Mesenchymal stem cell (in vitro differentiated cells and primary cell): ENCODE data around the gene MAP3K8.
"Not testable (repeated sequence)": the region's sequence is repeated elsewhere in the genome, so short reads cannot be mapped to it uniquely, and the experiment has no call there.

Source experiments
- DNase-seq: peaks from one replicate; pipeline ENCODE4 v3.0.0-alpha.2; 2013
- H2AFZ ChIP-seq: one replicate; pipeline ENCODE4 v1.6.1; 2013; ENCODE audit warnings: low read depth, mild to moderate bottlenecking, control low read depth, inconsistent platforms, low read length, moderate library complexity
- H2AK5ac ChIP-seq: 2 replicates; pipeline ENCODE4 v1.6.1; 2013; ENCODE audit warnings: low read length, moderate library complexity, mild to moderate bottlenecking, inconsistent platforms; ENCODE audit not compliant: severe bottlenecking
- H2BK120ac ChIP-seq: one replicate; pipeline ENCODE4 v1.6.1; 2013; ENCODE audit warnings: low read depth, mild to moderate bottlenecking, inconsistent platforms, low read length, moderate library complexity
- H2BK12ac ChIP-seq, 2 experiments: one replicate each; pipeline ENCODE4 v1.6.1; 2013; ENCODE audit warnings: inconsistent platforms in 2 of 2, low read length in 2 of 2, mild to moderate bottlenecking in 2 of 2, moderate library complexity in 2 of 2, control low read depth in 1 of 2
- H2BK15ac ChIP-seq: one replicate; pipeline ENCODE4 v1.6.1; 2013; ENCODE audit warnings: mild to moderate bottlenecking, low read depth, inconsistent platforms; ENCODE audit not compliant: poor library complexity, severe bottlenecking
- H2BK5ac ChIP-seq: 2 replicates; pipeline ENCODE4 v1.6.1; 2013; ENCODE audit warnings: low read depth, mild to moderate bottlenecking, low read length, control low read depth, inconsistent platforms; ENCODE audit not compliant: poor library complexity, severe bottlenecking
- H3K14ac ChIP-seq, 2 experiments: one replicate each; pipeline ENCODE4 v1.6.1; 2013; ENCODE audit warnings: inconsistent platforms in 2 of 2, low read length in 2 of 2, control low read depth in 1 of 2, mild to moderate bottlenecking in 1 of 2, moderate library complexity in 1 of 2
- H3K18ac ChIP-seq, 2 experiments: one replicate each; pipeline ENCODE4 v1.6.1; 2013; ENCODE audit warnings: inconsistent platforms in 2 of 2, low read length in 2 of 2, control low read depth in 1 of 2, low read depth in 1 of 2, mild to moderate bottlenecking in 1 of 2
- H3K23ac ChIP-seq, 2 experiments: one replicate each; pipeline ENCODE4 v1.6.1; 2013; ENCODE audit warnings: inconsistent platforms in 2 of 2, low read length in 2 of 2, mild to moderate bottlenecking in 2 of 2, moderate library complexity in 2 of 2, control low read depth in 1 of 2
- H3K27ac ChIP-seq: 2 replicates; pipeline ENCODE4 v1.5.1; 2013; ENCODE audit warnings: mild to moderate bottlenecking, moderate library complexity, low read length, control low read depth, inconsistent platforms; ENCODE audit not compliant: poor library complexity, severe bottlenecking
- H3K27me3 ChIP-seq, 2 experiments: 2 replicates each; pipeline versions ENCODE4 v1.6.1 to v1.7.0; 2013; ENCODE audit warnings: low read length in 2 of 2, mild to moderate bottlenecking in 2 of 2, moderate library complexity in 2 of 2, control low read depth in 1 of 2, inconsistent platforms in 1 of 2; ENCODE audit not compliant: control insufficient read depth in 1 of 2, insufficient read depth in 1 of 2
- H3K36me3 ChIP-seq, 2 experiments: 2 replicates each; pipeline versions ENCODE4 v1.6.1 to v1.7.0; 2013; ENCODE audit warnings: low read length in 2 of 2, control low read depth in 1 of 2, inconsistent platforms in 1 of 2, low read depth in 1 of 2, mild to moderate bottlenecking in 1 of 2; ENCODE audit not compliant: insufficient read depth in 2 of 2, control insufficient read depth in 1 of 2
- H3K4ac ChIP-seq, 2 experiments: one replicate each; pipeline ENCODE4 v1.6.1; 2013; ENCODE audit warnings: inconsistent platforms in 2 of 2, low read length in 2 of 2, mild to moderate bottlenecking in 2 of 2, moderate library complexity in 2 of 2, control low read depth in 1 of 2, low read depth in 1 of 2
- H3K4me1 ChIP-seq: 2 replicates; pipeline ENCODE4 v1.6.1; 2013; ENCODE audit warnings: low read depth, low read length, control low read depth; ENCODE audit not compliant: control insufficient read depth, insufficient read depth
- H3K4me2 ChIP-seq: 2 replicates; pipeline ENCODE4 v1.6.1; 2013; ENCODE audit warnings: low read length, mild to moderate bottlenecking, inconsistent platforms; ENCODE audit not compliant: poor library complexity, severe bottlenecking
- H3K4me3 ChIP-seq, 2 experiments: 2 replicates each; pipeline versions ENCODE4 v1.5.1 to v1.7.0; 2013; ENCODE audit warnings: low read length in 2 of 2, mild to moderate bottlenecking in 2 of 2, control low read depth in 1 of 2, low read depth in 1 of 2; ENCODE audit not compliant: insufficient read depth in 1 of 2
- H3K79me1 ChIP-seq: replicated peaks from 2 replicates; pipeline ENCODE4 v1.6.1; 2013; ENCODE audit warnings: mild to moderate bottlenecking, control low read depth, low read length, inconsistent platforms; ENCODE audit not compliant: poor library complexity, severe bottlenecking
- H3K9ac ChIP-seq: 2 replicates; pipeline ENCODE4 v1.7.0; 2013; ENCODE audit warnings: mild to moderate bottlenecking, low read length, moderate library complexity
- H3K9me3 ChIP-seq: 2 replicates; pipeline ENCODE4 v1.7.0; 2013; ENCODE audit warnings: mild to moderate bottlenecking, low read length; ENCODE audit not compliant: control insufficient read depth
- H4K8ac ChIP-seq: one replicate; pipeline ENCODE4 v1.6.1; 2013; ENCODE audit warnings: inconsistent platforms, mild to moderate bottlenecking, low read length, moderate library complexity
- H4K91ac ChIP-seq: one replicate; pipeline ENCODE4 v1.6.1; 2013; ENCODE audit warnings: mild to moderate bottlenecking, low read length, inconsistent platforms
- WGBS: methylation state at CpG from one replicate; pipeline ENCODE4 v1.1.7; 2013; ENCODE audit warnings: mixed read lengths; 5-methylcytosine and 5-hydroxymethylcytosine counted together

Gene MAP3K8

GRCh38 chr10:30435499-30436167, 1.6 kb downstream of the MAP3K8 start:
- not testable (repeated sequence) for H2AK5ac ChIP-seq, H4K8ac ChIP-seq, H2AFZ ChIP-seq, H3K23ac ChIP-seq, H2BK5ac ChIP-seq, H3K18ac ChIP-seq, H3K9me3 ChIP-seq, H3K27me3 ChIP-seq, H3K4ac ChIP-seq, H2BK12ac ChIP-seq, H2BK15ac ChIP-seq, H3K79me1 ChIP-seq, H4K91ac ChIP-seq, H3K27ac ChIP-seq, H2BK120ac ChIP-seq
- H3K36me3 ChIP-seq = peaks cover 0 to 30% of the 10 kb centered on the region in 2 experiments
- DNase-seq = peak; percentile 33
- H3K4me2 ChIP-seq = peak overlapping the region; percentile 96
- H3K9ac ChIP-seq = peak overlapping the region; percentile 94
- H3K14ac ChIP-seq = peak overlapping the region in 1 of 2 experiments; percentile 40
- H3K4me1 ChIP-seq = peaks cover 11% of the 10 kb centered on the region
- 59% methylated on average over 14 of the region's 15 CpGs for WGBS
- H3K4me3 ChIP-seq = peak overlapping the region; percentile 57 to 83

- WGBS = 10% methylated on average over 2 of the region's 7 CpGs
- Histone ChIP-seq H2BK5ac (no peak overlapping the region), H3K4me3 (peak overlapping the region in 1 of 2 experiments; percentile 83), H3K14ac (no peak overlapping the region), H3K23ac (no peak overlapping the region), H3K18ac (no peak overlapping the region), H3K9me3 (no peaks in the 10 kb centered on the region), H2BK12ac (no peak overlapping the region), H2BK120ac (no peak overlapping the region), H3K27me3 (no peaks in the 10 kb centered on the region), H3K79me1 (peaks cover 6% of the 10 kb centered on the region), H2BK15ac (no peak overlapping the region), H4K91ac (no peak overlapping the region), H3K36me3 (peaks cover 0 to 33% of the 10 kb centered on the region in 2 experiments), H3K4ac (no peak overlapping the region), H3K4me1 (peaks cover 11% of the 10 kb centered on the region), H2AK5ac (no peak overlapping the region), H2AFZ (no peak overlapping the region), H3K4me2 (no peak overlapping the region), H3K9ac (peak overlapping the region; percentile 94), H4K8ac (no peak overlapping the region), H3K27ac (no peak overlapping the region)
- peak; percentile 96 for DNase-seq
These were observed 2.2 kb downstream of the MAP3K8 start for GRCh38 chr10:30436191-30436611.

DNA sequence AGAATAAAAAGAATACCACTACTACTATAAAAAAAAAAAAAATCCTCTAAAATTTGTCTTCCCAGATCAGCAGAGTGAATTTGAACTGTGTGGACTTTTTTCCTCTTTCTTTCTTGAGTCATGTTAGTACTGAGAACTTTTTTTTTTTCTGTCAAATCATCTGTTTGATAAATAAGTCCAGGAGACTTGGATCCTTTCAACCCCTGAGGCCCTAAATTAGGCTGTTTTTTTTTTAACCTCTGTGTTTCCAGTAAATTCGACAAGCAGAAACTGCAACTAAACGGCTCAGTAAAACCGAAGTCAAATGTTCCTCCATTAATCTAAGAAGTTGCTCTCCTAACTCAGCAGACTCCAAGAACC, 2.7 kb downstream of the MAP3K8 start:
- Histone ChIP-seq H3K36me3 (peaks cover 0 to 36% of the 10 kb centered on the region in 2 experiments), H3K14ac (no peak overlapping the region), H2AK5ac (no peak overlapping the region), H4K91ac (no peak overlapping the region), H3K18ac (no peak overlapping the region), H2BK12ac (no peak overlapping the region), H3K27ac (peak overlapping the region; percentile 6), H2BK5ac (no peak overlapping the region), H3K9me3 (no peaks in the 10 kb centered on the region), H2AFZ (no peak overlapping the region), H3K23ac (no peak overlapping the region), H3K79me1 (peaks cover 6% of the 10 kb centered on the region), H3K4me2 (peak overlapping the region; percentile 51), H4K8ac (no peak overlapping the region), H3K9ac (peak overlapping the region; percentile 94), H3K4ac (no peak overlapping the region), H3K4me1 (peaks cover 11% of the 10 kb centered on the region), H3K4me3 (peak overlapping the region in 1 of 2 experiments; percentile 83), H2BK15ac (no peak overlapping the region), H3K27me3 (no peaks in the 10 kb centered on the region), H2BK120ac (no peak overlapping the region)
- DNase-seq = no peak
- 22% methylated on average over 3 of the region's 3 CpGs for WGBS

- peak; percentile 77 for DNase-seq
- Histone ChIP-seq H2BK5ac (no peak overlapping the region), H3K9ac (peak overlapping the region; percentile 94), H3K14ac (no peak overlapping the region), H3K18ac (no peak overlapping the region), H2BK120ac (no peak overlapping the region), H4K91ac (no peak overlapping the region), H3K4me2 (peak overlapping the region; percentile 51), H3K4me1 (peaks cover 12% of the 10 kb centered on the region), H3K27me3 (no peaks in the 10 kb centered on the region), H2BK12ac (no peak overlapping the region), H2AK5ac (no peak overlapping the region), H2AFZ (no peak overlapping the region), H3K36me3 (peaks cover 3 to 42% of the 10 kb centered on the region in 2 experiments), H3K4me3 (peak overlapping the region in 1 of 2 experiments; percentile 83), H2BK15ac (no peak overlapping the region), H4K8ac (no peak overlapping the region), H3K4ac (peak overlapping the region in 1 of 2 experiments; percentile 7), H3K23ac (no peak overlapping the region), H3K9me3 (no peaks in the 10 kb centered on the region), H3K27ac (peak overlapping the region; percentile 6), H3K79me1 (peaks cover 6% of the 10 kb centered on the region)
- 33% methylated on average over 13 of the region's 13 CpGs for WGBS
These were observed 3.3 kb downstream of the MAP3K8 start for GRCh38 chr10:30437031-30437841.
